OCI-LY7 (cell line): ENCODE data around the gene NLGN1. TPM values are rescaled to one million over a fixed set of nuclear protein-coding genes. Genes with fewer than 3 reads are reported as not detected.

ENCODE experiments used
- BruUV-seq: library from RNA; stranded (reverse); fragments of 400-500 nt; replicated peaks from 2 replicates; lab custom pipeline; 2021; lab: Mats Ljungman, UMichigan
- CTCF ChIA-PET: fragments of 300-600 bp; sonication (Branson Sonifier 250); formaldehyde crosslinking; loops from one replicate; lab custom pipeline; 2022; ENCODE audit warnings: antibody characterized with exemption; ENCODE audit not compliant: unreplicated experiment; lab: Charles Lee
- POLR2A ChIA-PET: fragments of 300-600 bp; sonication (Branson Sonifier 250); formaldehyde crosslinking; loops from one replicate; lab custom pipeline; 2022; ENCODE audit warnings: antibody characterized with exemption; lab: Charles Lee
- DNase-seq: peaks from one replicate; pipeline ENCODE4 v3.0.0-alpha.2; 2015; ENCODE audit warnings: low spot score
- H2AFZ ChIP-seq: fragments of 200-600 bp; sonication (generic), shearing (Covaris generic); 2 replicates; pipeline ENCODE4 v1.6.1; 2014; ENCODE audit warnings: mild to moderate bottlenecking, antibody characterized with exemption, low read length, moderate library complexity
- H3K27ac ChIP-seq: fragments of 200-600 bp; sonication (generic); 2 replicates; pipeline ENCODE4 v1.5.1; 2014; ENCODE audit warnings: mixed run types, low read depth, mild to moderate bottlenecking, moderate library complexity, low read length, inconsistent platforms; ENCODE audit not compliant: poor library complexity, severe bottlenecking
- H3K36me3 ChIP-seq: fragments of 200-600 bp; sonication (generic); 2 replicates; pipeline ENCODE4 v1.6.1; 2014; ENCODE audit warnings: mild to moderate bottlenecking, antibody characterized with exemption, low read length, moderate library complexity, mixed read lengths; ENCODE audit not compliant: insufficient read depth
- H3K4me1 ChIP-seq: fragments of 200-600 bp; sonication (generic); 2 replicates; pipeline ENCODE4 v1.5.1; 2014; ENCODE audit warnings: mild to moderate bottlenecking, low read length; ENCODE audit not compliant: insufficient read depth, poor library complexity, severe bottlenecking
- H3K4me2 ChIP-seq: fragments of 200-600 bp; sonication (generic); 2 replicates; pipeline ENCODE4 v1.6.1; 2014; ENCODE audit warnings: mild to moderate bottlenecking, low read length
- H3K4me3 ChIP-seq: fragments of 200-600 bp; sonication (generic); 2 replicates; pipeline ENCODE4 v1.5.1; 2014; ENCODE audit warnings: mild to moderate bottlenecking, low read depth, low read length; ENCODE audit not compliant: poor library complexity, severe bottlenecking
- H3K79me2 ChIP-seq: fragments of 200-600 bp; sonication (generic); 2 replicates; pipeline ENCODE4 v1.6.1; 2016; ENCODE audit warnings: low read depth, mild to moderate bottlenecking, low read length, moderate library complexity, mixed read lengths; ENCODE audit not compliant: insufficient read depth
- H3K9me2 ChIP-seq: fragments of 200-600 bp; sonication (generic); 2 replicates; pipeline ENCODE4 v1.6.1; 2016; ENCODE audit warnings: mild to moderate bottlenecking, low read length, mixed read lengths; ENCODE audit not compliant: insufficient read depth
- H3K9me3 ChIP-seq: fragments of 200-600 bp; sonication (generic); 2 replicates; pipeline ENCODE4 v1.6.1; 2014; ENCODE audit warnings: mild to moderate bottlenecking, mixed run types, low read length, mixed read lengths
- H4K20me1 ChIP-seq: fragments of 200-600 bp; sonication (generic); 2 replicates; pipeline ENCODE4 v1.6.1; 2014; ENCODE audit warnings: mild to moderate bottlenecking, antibody characterized with exemption, low read length, moderate library complexity, mixed read lengths; ENCODE audit not compliant: insufficient read depth
- EZH2phosphoT487 ChIP-seq: fragments of 200-600 bp; sonication (generic); IDR thresholded peaks from 2 replicates; pipeline ENCODE4 v1.6.1; 2018; ENCODE audit warnings: low read depth, borderline replicate concordance, mild to moderate bottlenecking, mixed run types, antibody characterized with exemption, low read length, moderate library complexity, mixed read lengths
- intact Hi-C: fragments of 100-400 bp; cut with micrococcal nuclease; formaldehyde crosslinking; loops from one replicate; pipeline ENCODE4 v1.10.0; 2022; ENCODE audit not compliant: unreplicated experiment
- total RNA-seq, 2 experiments: library from RNA; depleted of rRNA in 1 of 2; stranded (reverse); fragments of >200 nt in 1 of 2; shearing (Covaris generic) in 1 of 2; gene quantifications; 2 replicates each; pipeline ENCODE4 v1.2.3, GENCODE V29; 2014 to 2022
- TF ChIP-seq, protein P1 (sequence below): fragments of 200-600 bp; sonication (generic); conservative IDR thresholded peaks from 2 replicates; pipeline ENCODE4 v1.5.1; 2014; ENCODE audit warnings: mild to moderate bottlenecking, antibody characterized with exemption, low read length, moderate library complexity, mixed read lengths

The NLGN1 gene
- total RNA-seq, 2 experiments from 2014 or later, result not detected

DNA sequence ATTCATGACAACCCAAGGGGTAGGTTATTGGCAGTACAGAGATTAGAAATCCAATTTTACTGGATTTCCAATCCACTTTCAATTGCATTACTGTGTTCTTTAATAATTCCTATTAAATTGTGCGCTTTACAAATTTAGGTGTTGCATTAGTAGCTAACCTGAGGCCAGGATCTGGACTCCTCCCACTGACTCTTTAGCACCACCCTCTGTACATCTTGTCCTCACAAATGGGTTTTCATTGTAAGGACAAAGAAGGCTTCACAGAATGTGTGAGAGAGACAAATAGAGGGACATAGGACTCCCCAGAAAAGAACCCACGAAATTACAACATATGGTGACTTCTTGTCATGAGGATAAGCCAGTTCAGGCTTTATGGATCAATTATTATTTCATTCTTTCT, 818.5 kb downstream of the NLGN1 start:
- Histone ChIP-seq H2AFZ (no peak overlapping the region), H3K9me2 (no peaks in the 10 kb centered on the region), H3K4me3 (no peak overlapping the region), H3K79me2 (no peaks in the 10 kb centered on the region), H3K27ac (no peak overlapping the region), H4K20me1 (no peaks in the 10 kb centered on the region), H3K4me1 (no peaks in the 10 kb centered on the region), H3K36me3 (no peaks in the 10 kb centered on the region), H3K4me2 (no peak overlapping the region), H3K9me3 (no peaks in the 10 kb centered on the region)
- no TSS peak for BruUV-seq
- TF ChIP-seq EZH2phosphoT487, result no peak
- TF ChIP-seq, protein P1, sequence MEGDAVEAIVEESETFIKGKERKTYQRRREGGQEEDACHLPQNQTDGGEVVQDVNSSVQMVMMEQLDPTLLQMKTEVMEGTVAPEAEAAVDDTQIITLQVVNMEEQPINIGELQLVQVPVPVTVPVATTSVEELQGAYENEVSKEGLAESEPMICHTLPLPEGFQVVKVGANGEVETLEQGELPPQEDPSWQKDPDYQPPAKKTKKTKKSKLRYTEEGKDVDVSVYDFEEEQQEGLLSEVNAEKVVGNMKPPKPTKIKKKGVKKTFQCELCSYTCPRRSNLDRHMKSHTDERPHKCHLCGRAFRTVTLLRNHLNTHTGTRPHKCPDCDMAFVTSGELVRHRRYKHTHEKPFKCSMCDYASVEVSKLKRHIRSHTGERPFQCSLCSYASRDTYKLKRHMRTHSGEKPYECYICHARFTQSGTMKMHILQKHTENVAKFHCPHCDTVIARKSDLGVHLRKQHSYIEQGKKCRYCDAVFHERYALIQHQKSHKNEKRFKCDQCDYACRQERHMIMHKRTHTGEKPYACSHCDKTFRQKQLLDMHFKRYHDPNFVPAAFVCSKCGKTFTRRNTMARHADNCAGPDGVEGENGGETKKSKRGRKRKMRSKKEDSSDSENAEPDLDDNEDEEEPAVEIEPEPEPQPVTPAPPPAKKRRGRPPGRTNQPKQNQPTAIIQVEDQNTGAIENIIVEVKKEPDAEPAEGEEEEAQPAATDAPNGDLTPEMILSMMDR, result no peak
- POLR2A ChIA-PET, result interaction anchor here (0.7 kb wide), 1 partner anchor 1663 kb away, joined by 3 read pairs; no protein-coding TSS in a partner anchor
- DNase-seq, result no peak
- CTCF ChIA-PET, result no interaction called here
- intact Hi-C loops, result no loop called here

DNA sequence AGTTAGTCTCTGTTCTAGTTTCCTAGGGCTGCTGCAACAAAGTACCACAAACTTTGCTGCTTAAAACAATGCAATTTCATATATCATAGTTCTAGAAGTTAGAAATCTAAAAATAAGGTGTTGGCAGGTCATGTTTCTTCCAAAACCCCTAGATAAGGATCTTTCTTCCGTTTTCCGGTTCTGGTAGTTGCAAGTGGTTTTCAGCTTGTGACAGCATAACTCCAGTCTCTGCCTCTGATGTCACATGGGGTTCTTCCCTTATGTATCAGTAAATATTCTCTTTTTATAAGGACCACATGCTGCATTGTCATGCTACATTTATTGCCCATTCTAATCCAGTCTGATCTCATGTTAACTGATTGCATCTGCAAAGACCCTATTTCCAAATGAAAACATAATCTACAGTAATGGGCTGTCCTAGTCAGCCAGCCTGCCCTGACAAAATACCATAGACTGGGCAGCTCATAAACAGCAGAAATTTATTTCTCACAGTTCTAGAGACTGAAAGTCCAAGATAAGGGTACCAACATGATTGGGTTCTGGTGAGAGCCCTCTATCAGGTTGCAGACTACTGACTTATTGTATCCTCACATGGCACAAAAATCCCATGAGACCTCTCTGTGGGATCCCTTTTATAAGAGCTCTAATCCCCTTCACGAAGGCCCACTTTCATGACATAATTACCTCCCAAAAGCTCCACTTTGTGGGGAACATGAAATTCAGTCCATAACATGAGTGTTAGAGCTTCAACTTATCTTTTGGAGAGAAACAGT, 819.6 kb downstream of the NLGN1 start:
- H3K9me2 ChIP-seq, result no peaks in the 10 kb centered on the region
- no peak overlapping the region for H3K4me2 ChIP-seq
- no peaks in the 10 kb centered on the region for H3K4me1 ChIP-seq
- no TSS peak for BruUV-seq
- H2AFZ ChIP-seq, result no peak overlapping the region
- CTCF ChIA-PET, result no interaction called here
- no peak overlapping the region for H3K4me3 ChIP-seq
- POLR2A ChIA-PET, result interaction anchor here (0.6 to 1.1 kb wide), 3 partner anchors 8 to 40 kb away, joined by 3 to 4 read pairs (median 3); no protein-coding TSS in a partner anchor
- no peaks in the 10 kb centered on the region for H4K20me1 ChIP-seq
- no peak for DNase-seq
- H3K27ac ChIP-seq, result no peak overlapping the region
- H3K36me3 ChIP-seq, result no peaks in the 10 kb centered on the region
- no peak for TF ChIP-seq EZH2phosphoT487
- TF ChIP-seq, protein P1, result no peak
- intact Hi-C loops, result no loop called here
- H3K9me3 ChIP-seq, result no peaks in the 10 kb centered on the region
- H3K79me2 ChIP-seq, result no peaks in the 10 kb centered on the region

DNA sequence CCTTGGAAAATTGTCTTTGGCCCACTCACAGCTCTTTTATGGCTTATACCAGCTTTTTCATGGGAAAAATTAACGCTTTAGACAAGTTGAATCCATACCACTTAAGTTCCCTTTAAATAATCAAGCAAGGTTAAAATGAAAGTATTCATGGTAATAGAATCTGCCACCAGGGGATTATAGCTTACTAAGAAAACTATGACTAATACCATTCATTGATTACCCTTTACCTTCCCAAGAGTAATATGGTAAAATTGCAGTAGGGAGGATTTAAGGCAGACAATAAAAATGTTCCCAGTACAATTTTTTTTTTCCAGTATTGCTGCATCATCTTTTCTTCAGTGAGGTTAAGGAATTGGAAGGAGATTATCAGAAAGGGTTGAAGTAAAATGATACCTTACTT, 820.5 kb downstream of the NLGN1 start:
- Histone ChIP-seq H3K9me3 (no peaks in the 10 kb centered on the region), H3K4me1 (no peaks in the 10 kb centered on the region), H3K36me3 (no peaks in the 10 kb centered on the region), H3K79me2 (no peaks in the 10 kb centered on the region), H3K9me2 (no peaks in the 10 kb centered on the region), H3K27ac (no peak overlapping the region), H2AFZ (no peak overlapping the region), H3K4me2 (no peak overlapping the region), H4K20me1 (no peaks in the 10 kb centered on the region), H3K4me3 (no peak overlapping the region)
- TF ChIP-seq, protein P1, result no peak
- TF ChIP-seq EZH2phosphoT487, result no peak
- intact Hi-C loops, result no loop called here
- DNase-seq, result no peak
- POLR2A ChIA-PET, result interaction anchor here (0.7 to 1.1 kb wide), 3 partner anchors 10 to 421 kb away, joined by 3 to 5 read pairs (median 3); no protein-coding TSS in a partner anchor
- CTCF ChIA-PET, result no interaction called here
- no TSS peak for BruUV-seq
